ENCODE measurements around the gene FBXO47. TPM values are rescaled to one million over a fixed set of nuclear protein-coding genes. Genes with fewer than 3 reads are reported as not detected.

Gene FBXO47
- total and polyA plus RNA-seq, 2 of the 13 experiments (the other 11 are each of a cell fraction or from before 2014, with no cell fraction given) = not detected

GRCh38 chr17:38914741-38915638 is 52.2 kb downstream of the FBXO47 start (continued):
- no peak for TF ChIP-seq ATF7 (IDR thresholded peaks at IDR 0.05)
- no peak for TF ChIP-seq ATF7 (CRISPR knock-in tag; IDR thresholded peaks at IDR 0.05)
- TF ChIP-seq THAP7 (CRISPR knock-in tag; IDR thresholded peaks at IDR 0.05) = no peak
- peak; percentile 48; the same call in 1 of the 2 replicates for TF ChIP-seq ELF3 (CRISPR knock-in tag; IDR thresholded peaks at IDR 0.05)
- TF ChIP-seq, protein P1, sequence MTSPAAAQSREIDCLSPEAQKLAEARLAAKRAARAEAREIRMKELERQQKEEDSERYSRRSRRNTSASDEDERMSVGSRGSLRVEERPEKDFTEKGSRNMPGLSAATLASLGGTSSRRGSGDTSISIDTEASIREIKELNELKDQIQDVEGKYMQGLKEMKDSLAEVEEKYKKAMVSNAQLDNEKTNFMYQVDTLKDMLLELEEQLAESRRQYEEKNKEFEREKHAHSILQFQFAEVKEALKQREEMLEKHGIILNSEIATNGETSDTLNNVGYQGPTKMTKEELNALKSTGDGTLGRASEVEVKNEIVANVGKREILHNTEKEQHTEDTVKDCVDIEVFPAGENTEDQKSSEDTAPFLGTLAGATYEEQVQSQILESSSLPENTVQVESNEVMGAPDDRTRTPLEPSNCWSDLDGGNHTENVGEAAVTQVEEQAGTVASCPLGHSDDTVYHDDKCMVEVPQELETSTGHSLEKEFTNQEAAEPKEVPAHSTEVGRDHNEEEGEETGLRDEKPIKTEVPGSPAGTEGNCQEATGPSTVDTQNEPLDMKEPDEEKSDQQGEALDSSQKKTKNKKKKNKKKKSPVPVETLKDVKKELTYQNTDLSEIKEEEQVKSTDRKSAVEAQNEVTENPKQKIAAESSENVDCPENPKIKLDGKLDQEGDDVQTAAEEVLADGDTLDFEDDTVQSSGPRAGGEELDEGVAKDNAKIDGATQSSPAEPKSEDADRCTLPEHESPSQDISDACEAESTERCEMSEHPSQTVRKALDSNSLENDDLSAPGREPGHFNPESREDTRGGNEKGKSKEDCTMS (CRISPR knock-in tag; conservative IDR thresholded peaks at IDR 0.05) = no peak
- no peak for TF ChIP-seq DNMT1 (CRISPR knock-in tag; IDR thresholded peaks at IDR 0.05)
- TF ChIP-seq ZNF350 (CRISPR knock-in tag; IDR thresholded peaks at IDR 0.05; ENCODE audit: borderline replicate concordance, low read depth) = peak; percentile 81
- TF ChIP-seq PRDM10 (CRISPR knock-in tag; IDR thresholded peaks at IDR 0.05; ENCODE audit: low read depth) = peak; percentile 73
- TF ChIP-seq RCOR2 (CRISPR knock-in tag; IDR thresholded peaks at IDR 0.05) = peak; percentile 73; the same call in 1 of the 2 replicates
- peak; percentile 59 to 66 for TF ChIP-seq NR2F1 (CRISPR knock-in tag; IDR thresholded peaks at IDR 0.05)
- TF ChIP-seq FOXK2 (IDR thresholded peaks at IDR 0.05) = 0 out of 2 replicates have a peak, but pooled peaks have one; percentile 26
- TF ChIP-seq ISX (CRISPR knock-in tag; conservative IDR thresholded peaks at IDR 0.05) = no peak
- 0 out of 2 replicates have a peak, but pooled peaks have one; percentile 30 for TF ChIP-seq SNAPC4 (CRISPR knock-in tag; IDR thresholded peaks at IDR 0.05)
- peak; percentile 61; the same call in 1 of the 2 replicates for TF ChIP-seq ZNF451 (CRISPR knock-in tag; IDR thresholded peaks at IDR 0.05)
- TF ChIP-seq KDM2A (CRISPR knock-in tag; IDR thresholded peaks at IDR 0.05; ENCODE audit: borderline replicate concordance, low read depth) = peak; percentile 62
- no peak for TF ChIP-seq ZNF44 (CRISPR knock-in tag; IDR thresholded peaks at IDR 0.05)

All from HepG2 (cell line).